ENCODE measurements around the gene CCNK. TPM values are rescaled to one million over a fixed set of nuclear protein-coding genes. Genes with fewer than 3 reads are reported as not detected.
A peak's percentile ranks its signal among the peaks of the same experiment; 100 is the strongest.

The CCNK gene
- total RNA-seq, 1 experiment from 2014 or later: 84.7 TPM

DNA sequence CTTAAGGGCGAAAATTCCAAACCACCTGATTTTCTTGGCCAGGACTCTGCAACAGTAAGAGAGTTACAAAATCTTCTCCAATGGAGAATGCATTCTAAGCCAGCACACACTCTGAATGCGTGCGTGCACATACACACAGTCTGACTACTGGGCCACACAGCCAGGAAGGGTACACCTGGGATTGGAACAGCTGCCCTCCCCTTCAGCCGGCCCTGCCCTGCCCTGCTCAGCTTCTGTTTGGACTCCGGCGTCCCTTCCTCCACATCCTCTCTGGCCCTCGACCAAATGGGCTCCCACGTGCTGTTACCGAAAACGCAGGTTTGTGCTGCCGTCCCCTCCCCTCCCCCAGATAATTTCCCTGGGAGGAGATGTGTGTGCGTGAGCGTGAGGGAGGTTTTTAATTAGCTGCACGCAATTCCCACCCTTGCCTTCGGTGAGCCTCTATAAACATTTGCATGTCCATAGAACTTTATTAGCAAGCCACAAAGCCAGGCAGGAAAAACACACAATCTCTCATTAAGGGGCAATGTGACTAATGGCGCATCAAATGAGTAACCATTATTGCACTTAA, 43.0 kb downstream of the CCNK start:
- H3K27ac Mint-ChIP-seq: peak overlapping the region; percentile 14
- ATAC-seq: no peak
- H3K27me3 Mint-ChIP-seq (ENCODE audit: low read depth): no peaks in the 10 kb centered on the region
- no peak for DNase-seq (ENCODE audit: low spot score)
- ChIA-PET POLR2A (interaction anchor here (0.7 to 1.2 kb wide), 2 partner anchors 41 to 43 kb away, joined by 3 read pairs; partner anchors contain the start of genes CCNK and SETD3), CTCF (interaction anchor here (0.5 to 2.9 kb wide), 23 partner anchors 12 to 669 kb away, joined by 3 to 24 read pairs (median 4); partner anchors contain the start of genes CCNK and SETD3)
- H3K4me3 Mint-ChIP-seq: 0 out of 2 replicates have a peak overlapping the region, but pooled peaks have one; percentile 1
- H3K36me3 Mint-ChIP-seq: no peaks in the 10 kb centered on the region
- H3K4me1 Mint-ChIP-seq: peaks cover 50% of the 10 kb centered on the region
- H3K9me3 Mint-ChIP-seq: no peaks in the 10 kb centered on the region
- TF ChIP-seq, protein P1, sequence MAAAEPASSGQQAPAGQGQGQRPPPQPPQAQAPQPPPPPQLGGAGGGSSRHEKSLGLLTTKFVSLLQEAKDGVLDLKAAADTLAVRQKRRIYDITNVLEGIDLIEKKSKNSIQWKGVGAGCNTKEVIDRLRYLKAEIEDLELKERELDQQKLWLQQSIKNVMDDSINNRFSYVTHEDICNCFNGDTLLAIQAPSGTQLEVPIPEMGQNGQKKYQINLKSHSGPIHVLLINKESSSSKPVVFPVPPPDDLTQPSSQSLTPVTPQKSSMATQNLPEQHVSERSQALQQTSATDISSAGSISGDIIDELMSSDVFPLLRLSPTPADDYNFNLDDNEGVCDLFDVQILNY (CRISPR knock-in tag; IDR thresholded peaks at IDR 0.05): no peak
- TF ChIP-seq CREM (CRISPR knock-in tag; IDR thresholded peaks at IDR 0.05) (no peak), NFE2L1 (CRISPR knock-in tag; IDR thresholded peaks at IDR 0.05) (no peak), ZNF232 (CRISPR knock-in tag; IDR thresholded peaks at IDR 0.05) (no peak), ZNF416 (CRISPR knock-in tag; IDR thresholded peaks at IDR 0.05) (no peak), IRF2 (CRISPR knock-in tag; IDR thresholded peaks at IDR 0.05; ENCODE audit: borderline replicate concordance, low read depth) (no peak), SMAD4 (CRISPR knock-in tag; IDR thresholded peaks at IDR 0.05) (no peak), TEAD1 (CRISPR knock-in tag; IDR thresholded peaks at IDR 0.05) (0 out of 2 replicates have a peak, but pooled peaks have one; percentile 16), SP1 (CRISPR knock-in tag; conservative IDR thresholded peaks at IDR 0.05) (no peak), MYBL2 (CRISPR knock-in tag; IDR thresholded peaks at IDR 0.05) (no peak), PRRX2 (CRISPR knock-in tag; IDR thresholded peaks at IDR 0.05) (no peak), GABPB1 (CRISPR knock-in tag; IDR thresholded peaks at IDR 0.05) (no peak), TCF7 (CRISPR knock-in tag; IDR thresholded peaks at IDR 0.05; ENCODE audit: low read depth) (no peak)
- TF ChIP-seq, protein P2, sequence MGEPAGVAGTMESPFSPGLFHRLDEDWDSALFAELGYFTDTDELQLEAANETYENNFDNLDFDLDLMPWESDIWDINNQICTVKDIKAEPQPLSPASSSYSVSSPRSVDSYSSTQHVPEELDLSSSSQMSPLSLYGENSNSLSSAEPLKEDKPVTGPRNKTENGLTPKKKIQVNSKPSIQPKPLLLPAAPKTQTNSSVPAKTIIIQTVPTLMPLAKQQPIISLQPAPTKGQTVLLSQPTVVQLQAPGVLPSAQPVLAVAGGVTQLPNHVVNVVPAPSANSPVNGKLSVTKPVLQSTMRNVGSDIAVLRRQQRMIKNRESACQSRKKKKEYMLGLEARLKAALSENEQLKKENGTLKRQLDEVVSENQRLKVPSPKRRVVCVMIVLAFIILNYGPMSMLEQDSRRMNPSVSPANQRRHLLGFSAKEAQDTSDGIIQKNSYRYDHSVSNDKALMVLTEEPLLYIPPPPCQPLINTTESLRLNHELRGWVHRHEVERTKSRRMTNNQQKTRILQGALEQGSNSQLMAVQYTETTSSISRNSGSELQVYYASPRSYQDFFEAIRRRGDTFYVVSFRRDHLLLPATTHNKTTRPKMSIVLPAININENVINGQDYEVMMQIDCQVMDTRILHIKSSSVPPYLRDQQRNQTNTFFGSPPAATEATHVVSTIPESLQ (CRISPR knock-in tag; IDR thresholded peaks at IDR 0.05): no peak
- TF ChIP-seq, protein P3, sequence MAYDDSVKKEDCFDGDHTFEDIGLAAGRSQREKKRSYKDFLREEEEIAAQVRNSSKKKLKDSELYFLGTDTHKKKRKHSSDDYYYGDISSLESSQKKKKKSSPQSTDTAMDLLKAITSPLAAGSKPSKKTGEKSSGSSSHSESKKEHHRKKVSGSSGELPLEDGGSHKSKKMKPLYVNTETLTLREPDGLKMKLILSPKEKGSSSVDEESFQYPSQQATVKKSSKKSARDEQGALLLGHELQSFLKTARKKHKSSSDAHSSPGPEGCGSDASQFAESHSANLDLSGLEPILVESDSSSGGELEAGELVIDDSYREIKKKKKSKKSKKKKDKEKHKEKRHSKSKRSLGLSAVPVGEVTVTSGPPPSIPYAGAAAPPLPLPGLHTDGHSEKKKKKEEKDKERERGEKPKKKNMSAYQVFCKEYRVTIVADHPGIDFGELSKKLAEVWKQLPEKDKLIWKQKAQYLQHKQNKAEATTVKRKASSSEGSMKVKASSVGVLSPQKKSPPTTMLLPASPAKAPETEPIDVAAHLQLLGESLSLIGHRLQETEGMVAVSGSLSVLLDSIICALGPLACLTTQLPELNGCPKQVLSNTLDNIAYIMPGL (CRISPR knock-in tag; IDR thresholded peaks at IDR 0.05): 0 out of 2 replicates have a peak, but pooled peaks have one; percentile 2
- TF ChIP-seq, protein P4, sequence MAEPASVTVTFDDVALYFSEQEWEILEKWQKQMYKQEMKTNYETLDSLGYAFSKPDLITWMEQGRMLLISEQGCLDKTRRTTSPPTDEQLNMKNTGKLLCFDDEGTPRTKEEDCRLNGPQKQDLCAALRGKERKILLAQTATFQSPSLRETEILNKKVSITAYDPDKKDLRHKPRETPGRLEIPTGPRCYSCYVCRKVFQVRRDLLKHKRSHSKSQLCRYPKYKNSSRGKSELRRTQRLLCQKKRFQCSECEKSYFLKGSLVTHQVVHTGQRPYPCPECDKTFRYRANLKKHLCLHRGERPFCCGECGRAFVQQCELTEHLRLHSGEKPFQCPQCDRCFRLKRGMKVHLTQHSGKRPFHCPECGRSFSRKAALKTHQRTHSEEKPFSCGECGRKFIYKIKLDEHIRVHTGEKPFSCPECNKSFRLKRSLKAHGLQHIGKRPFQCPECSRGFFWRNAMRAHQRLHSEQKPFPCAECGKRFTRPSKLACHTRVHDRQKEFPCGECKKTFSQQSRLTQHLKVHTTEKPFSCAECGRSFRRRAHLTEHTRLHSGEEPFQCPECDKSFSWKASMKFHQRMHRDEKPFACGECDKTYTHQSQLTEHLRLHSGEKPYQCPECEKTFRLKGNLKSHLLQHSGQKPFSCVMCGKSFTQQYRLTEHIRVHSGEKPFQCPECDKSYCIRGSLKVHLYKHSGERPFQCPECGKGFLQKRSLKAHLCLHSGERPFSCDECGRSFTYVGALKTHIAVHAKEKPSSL (CRISPR knock-in tag; conservative IDR thresholded peaks at IDR 0.05): no peak
- TF ChIP-seq, protein P5, sequence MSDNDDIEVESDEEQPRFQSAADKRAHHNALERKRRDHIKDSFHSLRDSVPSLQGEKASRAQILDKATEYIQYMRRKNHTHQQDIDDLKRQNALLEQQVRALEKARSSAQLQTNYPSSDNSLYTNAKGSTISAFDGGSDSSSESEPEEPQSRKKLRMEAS (CRISPR knock-in tag; IDR thresholded peaks at IDR 0.05): peak; percentile 77
- TF ChIP-seq, protein P6, sequence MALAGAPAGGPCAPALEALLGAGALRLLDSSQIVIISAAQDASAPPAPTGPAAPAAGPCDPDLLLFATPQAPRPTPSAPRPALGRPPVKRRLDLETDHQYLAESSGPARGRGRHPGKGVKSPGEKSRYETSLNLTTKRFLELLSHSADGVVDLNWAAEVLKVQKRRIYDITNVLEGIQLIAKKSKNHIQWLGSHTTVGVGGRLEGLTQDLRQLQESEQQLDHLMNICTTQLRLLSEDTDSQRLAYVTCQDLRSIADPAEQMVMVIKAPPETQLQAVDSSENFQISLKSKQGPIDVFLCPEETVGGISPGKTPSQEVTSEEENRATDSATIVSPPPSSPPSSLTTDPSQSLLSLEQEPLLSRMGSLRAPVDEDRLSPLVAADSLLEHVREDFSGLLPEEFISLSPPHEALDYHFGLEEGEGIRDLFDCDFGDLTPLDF (CRISPR knock-in tag; IDR thresholded peaks at IDR 0.05): no peak
- TF ChIP-seq, protein P7, sequence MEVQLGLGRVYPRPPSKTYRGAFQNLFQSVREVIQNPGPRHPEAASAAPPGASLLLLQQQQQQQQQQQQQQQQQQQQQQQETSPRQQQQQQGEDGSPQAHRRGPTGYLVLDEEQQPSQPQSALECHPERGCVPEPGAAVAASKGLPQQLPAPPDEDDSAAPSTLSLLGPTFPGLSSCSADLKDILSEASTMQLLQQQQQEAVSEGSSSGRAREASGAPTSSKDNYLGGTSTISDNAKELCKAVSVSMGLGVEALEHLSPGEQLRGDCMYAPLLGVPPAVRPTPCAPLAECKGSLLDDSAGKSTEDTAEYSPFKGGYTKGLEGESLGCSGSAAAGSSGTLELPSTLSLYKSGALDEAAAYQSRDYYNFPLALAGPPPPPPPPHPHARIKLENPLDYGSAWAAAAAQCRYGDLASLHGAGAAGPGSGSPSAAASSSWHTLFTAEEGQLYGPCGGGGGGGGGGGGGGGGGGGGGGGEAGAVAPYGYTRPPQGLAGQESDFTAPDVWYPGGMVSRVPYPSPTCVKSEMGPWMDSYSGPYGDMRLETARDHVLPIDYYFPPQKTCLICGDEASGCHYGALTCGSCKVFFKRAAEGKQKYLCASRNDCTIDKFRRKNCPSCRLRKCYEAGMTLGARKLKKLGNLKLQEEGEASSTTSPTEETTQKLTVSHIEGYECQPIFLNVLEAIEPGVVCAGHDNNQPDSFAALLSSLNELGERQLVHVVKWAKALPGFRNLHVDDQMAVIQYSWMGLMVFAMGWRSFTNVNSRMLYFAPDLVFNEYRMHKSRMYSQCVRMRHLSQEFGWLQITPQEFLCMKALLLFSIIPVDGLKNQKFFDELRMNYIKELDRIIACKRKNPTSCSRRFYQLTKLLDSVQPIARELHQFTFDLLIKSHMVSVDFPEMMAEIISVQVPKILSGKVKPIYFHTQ (CRISPR knock-in tag; IDR thresholded peaks at IDR 0.05): no peak
- TF ChIP-seq, protein P8, sequence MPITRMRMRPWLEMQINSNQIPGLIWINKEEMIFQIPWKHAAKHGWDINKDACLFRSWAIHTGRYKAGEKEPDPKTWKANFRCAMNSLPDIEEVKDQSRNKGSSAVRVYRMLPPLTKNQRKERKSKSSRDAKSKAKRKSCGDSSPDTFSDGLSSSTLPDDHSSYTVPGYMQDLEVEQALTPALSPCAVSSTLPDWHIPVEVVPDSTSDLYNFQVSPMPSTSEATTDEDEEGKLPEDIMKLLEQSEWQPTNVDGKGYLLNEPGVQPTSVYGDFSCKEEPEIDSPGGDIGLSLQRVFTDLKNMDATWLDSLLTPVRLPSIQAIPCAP (CRISPR knock-in tag; IDR thresholded peaks at IDR 0.05): no peak
- TF ChIP-seq, protein P9, sequence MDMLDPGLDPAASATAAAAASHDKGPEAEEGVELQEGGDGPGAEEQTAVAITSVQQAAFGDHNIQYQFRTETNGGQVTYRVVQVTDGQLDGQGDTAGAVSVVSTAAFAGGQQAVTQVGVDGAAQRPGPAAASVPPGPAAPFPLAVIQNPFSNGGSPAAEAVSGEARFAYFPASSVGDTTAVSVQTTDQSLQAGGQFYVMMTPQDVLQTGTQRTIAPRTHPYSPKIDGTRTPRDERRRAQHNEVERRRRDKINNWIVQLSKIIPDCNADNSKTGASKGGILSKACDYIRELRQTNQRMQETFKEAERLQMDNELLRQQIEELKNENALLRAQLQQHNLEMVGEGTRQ (CRISPR knock-in tag; IDR thresholded peaks at IDR 0.05): no peak
- TF ChIP-seq, protein P10, sequence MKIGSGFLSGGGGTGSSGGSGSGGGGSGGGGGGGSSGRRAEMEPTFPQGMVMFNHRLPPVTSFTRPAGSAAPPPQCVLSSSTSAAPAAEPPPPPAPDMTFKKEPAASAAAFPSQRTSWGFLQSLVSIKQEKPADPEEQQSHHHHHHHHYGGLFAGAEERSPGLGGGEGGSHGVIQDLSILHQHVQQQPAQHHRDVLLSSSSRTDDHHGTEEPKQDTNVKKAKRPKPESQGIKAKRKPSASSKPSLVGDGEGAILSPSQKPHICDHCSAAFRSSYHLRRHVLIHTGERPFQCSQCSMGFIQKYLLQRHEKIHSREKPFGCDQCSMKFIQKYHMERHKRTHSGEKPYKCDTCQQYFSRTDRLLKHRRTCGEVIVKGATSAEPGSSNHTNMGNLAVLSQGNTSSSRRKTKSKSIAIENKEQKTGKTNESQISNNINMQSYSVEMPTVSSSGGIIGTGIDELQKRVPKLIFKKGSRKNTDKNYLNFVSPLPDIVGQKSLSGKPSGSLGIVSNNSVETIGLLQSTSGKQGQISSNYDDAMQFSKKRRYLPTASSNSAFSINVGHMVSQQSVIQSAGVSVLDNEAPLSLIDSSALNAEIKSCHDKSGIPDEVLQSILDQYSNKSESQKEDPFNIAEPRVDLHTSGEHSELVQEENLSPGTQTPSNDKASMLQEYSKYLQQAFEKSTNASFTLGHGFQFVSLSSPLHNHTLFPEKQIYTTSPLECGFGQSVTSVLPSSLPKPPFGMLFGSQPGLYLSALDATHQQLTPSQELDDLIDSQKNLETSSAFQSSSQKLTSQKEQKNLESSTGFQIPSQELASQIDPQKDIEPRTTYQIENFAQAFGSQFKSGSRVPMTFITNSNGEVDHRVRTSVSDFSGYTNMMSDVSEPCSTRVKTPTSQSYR (CRISPR knock-in tag; IDR thresholded peaks at IDR 0.05): no peak

Data from WTC11 (cell line).